HL-60/S4 (cell line): ENCODE results near the gene SUSD6.
"Not testable (repeated sequence)": the region's sequence is repeated elsewhere in the genome, so short reads cannot be mapped to it uniquely, and the experiment has no call there.

ENCODE experiments used
- in situ Hi-C: fragments of 300-500 bp; cut with MboI; formaldehyde crosslinking; loops from 2 replicates; pipeline ENCODE4 v1.14.3; 2022; ENCODE audit warnings: low sequenced_read_pairs

Gene SUSD6

GRCh38 chr14:69693145-69693544 lies 81.7 kb downstream of the SUSD6 start:
- in situ Hi-C loops = no loop called here

- in situ Hi-C loops = no loop called here
Measured at GRCh38 chr14:69693801-69694729, 82.7 kb downstream of the SUSD6 start.

DNA sequence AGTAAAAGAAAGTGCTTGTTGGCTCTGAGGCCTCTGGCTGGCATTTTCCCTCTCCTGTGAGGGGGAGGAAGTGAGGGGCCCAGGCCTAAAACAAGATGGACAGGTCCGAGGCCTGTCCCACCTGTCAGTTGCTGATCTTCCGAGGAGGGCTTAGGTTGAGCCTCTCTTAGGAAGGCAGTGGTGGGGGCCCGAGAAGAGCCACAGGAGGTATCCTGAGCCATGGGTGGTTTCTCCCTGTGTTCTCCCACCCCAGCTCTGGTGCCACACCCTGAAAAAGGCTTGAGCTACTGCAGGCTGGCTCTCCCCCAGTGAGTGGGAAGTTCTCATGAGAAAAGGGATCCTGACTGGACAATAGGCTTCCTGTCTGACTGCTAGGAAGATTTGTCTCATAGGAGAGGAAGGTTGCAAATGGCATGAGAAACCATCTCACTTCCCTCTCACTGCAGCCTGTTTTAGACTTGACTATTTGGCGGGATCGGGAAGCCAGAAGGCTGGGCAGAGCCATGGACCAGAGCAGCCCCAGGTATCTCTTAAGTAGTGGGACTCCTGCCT lies 83.4 kb downstream of the SUSD6 start:
- in situ Hi-C loops = no loop called here

DNA sequence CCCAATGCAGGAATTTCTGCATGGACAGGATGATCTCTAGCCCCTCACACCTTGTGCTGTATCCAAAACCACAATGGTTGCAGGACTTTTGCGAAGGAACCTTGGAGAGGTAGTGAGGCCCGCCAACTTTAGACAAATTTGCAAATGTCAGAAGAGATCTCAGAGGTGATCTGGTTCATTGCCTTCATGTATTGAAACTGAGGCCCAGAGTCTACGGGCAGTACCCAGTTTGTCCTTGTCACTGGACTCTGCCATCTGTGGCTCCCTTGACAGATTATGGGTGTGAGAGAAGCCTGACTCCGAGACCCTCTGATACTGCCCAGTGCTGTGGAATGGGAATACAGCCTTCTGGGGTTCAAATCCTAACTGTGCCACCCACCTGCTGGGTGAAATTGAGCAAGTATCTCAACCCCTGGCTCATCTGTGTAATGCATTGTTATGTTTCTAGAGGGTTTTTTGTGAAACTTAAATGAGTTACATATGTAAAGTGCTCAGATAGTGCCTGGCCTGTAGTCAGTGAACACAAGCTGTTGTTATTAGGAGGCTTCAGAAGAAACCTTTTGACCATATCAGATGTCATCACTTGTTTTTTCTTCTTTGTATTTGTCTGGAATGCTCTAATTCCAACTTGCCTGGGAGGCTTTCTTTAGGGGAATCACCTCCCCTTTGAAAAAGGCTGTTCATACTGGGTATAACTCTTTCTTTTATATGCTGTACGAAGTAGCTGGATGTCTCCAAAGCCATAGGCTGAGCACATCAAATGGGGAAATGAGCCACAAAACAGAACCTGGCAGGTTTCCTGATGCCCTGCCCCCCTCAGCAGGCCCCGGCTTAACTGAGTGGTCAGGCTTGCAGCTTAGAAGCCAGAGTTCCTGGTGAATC lies 84.2 kb downstream of the SUSD6 start:
- in situ Hi-C loops = no loop called here

- in situ Hi-C loops = no loop called here
Measured at GRCh38 chr14:69696204-69696527, 84.8 kb downstream of the SUSD6 start.

DNA sequence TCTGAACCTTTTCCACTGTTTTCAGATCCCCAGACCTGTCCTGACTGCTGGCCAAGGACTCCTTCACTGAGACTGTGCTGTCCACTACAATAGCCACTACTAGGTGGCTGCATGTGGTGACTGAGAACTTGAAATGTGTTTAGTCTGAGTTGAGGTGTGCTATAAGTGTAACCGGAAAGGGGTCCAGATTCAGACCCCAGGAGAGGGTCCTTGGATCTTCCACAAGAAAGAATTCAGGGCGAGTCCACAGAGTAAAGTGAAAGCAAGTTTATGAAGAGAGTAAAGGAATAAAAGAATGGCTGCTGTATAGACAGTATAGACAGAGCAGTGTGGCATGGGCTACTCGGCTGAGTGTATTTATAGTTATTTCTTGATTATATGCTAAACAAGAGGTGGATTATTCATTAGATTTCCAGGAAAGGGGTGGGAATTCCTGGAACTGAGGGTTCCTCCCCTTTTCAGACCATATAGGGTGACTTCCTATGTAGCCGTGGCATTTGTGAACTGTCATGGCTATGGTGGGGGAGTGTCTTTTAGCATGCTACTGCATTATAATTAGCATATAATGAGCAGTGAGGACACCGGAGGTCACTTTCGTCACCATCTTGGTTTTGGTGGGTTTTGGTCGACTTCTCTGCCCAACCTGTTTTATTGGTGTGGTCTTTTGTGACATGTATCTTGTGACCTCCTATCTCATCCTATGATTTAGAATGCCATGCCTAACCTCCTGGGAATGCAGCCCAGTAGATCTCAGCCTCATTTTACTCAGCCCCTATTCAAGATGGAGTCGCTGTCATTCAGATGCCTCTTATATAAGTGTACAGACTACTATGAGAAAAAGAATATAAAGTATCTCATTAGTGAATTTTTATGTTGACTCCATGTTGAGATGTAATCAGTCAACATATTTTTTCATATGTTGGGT lies 85.5 kb downstream of the SUSD6 start:
- in situ Hi-C loops = no loop called here

- in situ Hi-C loops = no loop called here
Measured at GRCh38 chr14:69698572-69698971, 87.2 kb downstream of the SUSD6 start.

DNA sequence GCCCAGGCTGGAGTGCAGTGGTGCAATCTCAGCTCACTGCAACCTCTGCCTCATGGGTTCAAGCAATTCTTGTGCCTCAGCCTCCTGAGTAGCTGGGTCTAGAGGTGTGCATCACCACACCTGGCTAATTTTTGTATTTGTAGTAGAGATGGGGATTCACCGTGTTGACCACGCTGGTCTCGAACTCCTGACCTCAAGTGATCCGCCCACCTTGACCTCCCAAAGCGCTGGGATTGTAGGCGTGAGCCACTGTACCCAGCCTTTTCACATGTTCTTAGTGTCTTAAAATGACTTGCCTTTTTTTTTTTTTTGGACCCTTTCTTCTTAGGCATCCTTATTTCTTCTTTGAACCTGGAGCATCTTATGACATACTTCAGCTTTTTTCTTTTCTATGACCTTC lies 87.8 kb downstream of the SUSD6 start:
- in situ Hi-C loops = not testable (repeated sequence)

DNA sequence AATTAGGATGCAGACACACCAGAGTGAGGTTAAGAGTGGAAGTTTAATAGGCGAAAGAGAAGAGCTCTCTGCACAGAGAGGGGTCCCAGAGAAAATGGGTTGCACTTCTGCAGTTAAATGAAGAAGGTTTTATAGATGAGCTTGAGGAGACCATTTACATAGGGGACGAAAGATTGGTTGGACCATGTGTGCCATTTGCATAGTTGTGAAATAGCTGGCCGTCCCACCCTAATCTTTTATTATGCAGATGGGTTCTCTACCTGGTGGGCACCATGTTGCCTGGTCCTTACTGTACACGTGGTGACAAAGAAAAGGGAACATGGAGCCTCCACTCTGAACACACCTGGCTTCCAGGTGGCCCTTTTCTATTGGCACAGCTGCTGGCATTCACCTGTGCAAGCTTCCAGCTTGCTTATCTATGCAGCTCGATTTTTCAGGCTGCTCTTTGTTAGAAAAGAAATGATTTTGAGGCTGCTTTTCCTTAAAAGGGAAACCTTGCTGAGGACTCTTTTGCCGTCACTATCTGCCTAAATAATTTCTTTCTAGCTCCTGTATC lies 88.4 kb downstream of the SUSD6 start:
- in situ Hi-C loops = no loop called here

- in situ Hi-C loops = no loop called here
Measured at GRCh38 chr14:69700575-69700974, 89.2 kb downstream of the SUSD6 start.

DNA sequence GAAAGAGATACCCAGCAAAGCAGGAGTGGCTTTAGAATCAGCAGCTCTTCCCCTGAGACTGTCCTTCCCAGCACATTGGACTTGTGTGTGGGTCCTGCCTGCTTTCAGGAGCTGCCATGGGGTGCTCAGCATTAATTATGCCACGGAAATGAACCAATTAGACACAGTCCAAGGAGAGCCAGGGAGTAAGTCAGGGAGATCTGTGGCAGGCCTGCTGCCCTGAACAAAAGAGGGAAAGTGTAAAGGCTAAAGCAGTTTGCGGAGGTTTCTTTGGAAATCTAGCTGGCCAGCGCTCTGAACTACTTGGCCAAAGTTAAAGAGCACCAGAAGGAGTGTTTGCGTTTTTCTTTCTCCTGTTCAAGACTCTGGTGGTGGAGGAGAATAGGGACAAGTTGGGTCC lies 89.9 kb downstream of the SUSD6 start:
- in situ Hi-C loops = no loop called here

GRCh38 chr14:69701857-69702256 lies 90.5 kb downstream of the SUSD6 start:
- in situ Hi-C loops = no loop called here

DNA sequence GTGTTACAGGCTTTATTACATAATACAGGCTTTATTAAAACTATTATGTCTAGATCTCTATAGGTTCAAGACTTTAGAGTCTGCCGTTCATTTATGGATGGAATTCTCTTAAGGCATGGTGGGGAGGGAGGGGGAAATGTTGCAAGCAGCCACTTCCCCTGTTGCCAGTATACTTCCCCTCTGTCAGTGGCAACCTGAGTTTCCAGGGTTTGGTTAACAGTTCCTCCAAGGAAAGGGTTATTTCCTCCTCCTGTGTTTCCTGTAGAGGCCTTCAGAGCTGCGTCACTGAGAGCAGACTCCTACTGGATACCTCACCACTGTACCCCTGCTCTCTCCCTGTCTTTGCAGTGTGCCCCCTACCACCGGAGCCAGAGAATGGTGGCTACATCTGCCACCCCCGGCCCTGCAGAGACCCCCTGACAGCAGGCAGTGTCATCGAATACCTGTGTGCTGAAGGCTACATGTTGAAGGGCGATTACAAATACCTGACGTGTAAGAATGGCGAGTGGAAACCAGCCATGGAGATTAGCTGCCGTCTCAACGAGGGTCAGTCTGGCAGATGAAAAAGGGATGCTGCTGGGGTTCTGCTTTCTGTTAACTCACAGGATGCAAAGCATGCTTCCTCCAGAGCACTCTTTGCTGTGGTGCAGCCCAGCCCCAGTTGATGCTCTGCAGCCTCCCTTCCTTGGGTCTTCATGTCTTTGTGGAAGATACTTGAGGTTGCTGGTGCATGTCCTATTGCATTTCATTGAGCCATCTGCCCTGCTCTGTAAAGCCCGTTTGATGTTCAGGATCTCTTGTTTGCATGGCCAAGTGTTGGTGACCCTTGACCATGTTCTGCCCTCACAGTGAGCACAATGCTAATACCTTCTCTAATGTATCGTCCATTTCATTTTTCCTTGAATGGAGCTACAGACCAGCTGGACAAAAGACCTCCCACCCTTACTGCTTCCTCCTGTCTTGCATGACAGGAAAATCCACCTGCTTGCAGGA lies 91.9 kb downstream of the SUSD6 start:
- in situ Hi-C loops = no loop called here

DNA sequence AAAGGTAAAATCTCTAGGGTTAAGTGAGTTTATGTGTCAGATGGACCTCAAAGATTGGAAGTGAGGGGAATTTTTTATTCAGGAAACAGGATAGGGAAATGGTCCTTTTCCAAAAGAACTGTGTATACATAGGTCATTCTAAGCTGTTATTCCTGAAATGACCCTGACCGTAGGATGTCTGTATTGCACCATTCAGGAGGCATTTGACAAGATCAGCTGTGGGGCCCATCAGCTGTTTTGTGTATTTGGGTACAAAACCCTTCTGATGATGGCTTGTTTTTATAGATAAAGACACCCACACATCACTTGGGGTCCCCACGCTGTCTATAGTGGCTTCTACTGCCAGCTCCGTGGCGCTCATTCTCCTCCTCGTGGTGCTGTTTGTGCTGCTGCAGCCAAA lies 92.9 kb downstream of the SUSD6 start:
- in situ Hi-C loops = no loop called here

GRCh38 chr14:69705706-69706105 lies 94.3 kb downstream of the SUSD6 start:
- in situ Hi-C loops = no loop called here

DNA sequence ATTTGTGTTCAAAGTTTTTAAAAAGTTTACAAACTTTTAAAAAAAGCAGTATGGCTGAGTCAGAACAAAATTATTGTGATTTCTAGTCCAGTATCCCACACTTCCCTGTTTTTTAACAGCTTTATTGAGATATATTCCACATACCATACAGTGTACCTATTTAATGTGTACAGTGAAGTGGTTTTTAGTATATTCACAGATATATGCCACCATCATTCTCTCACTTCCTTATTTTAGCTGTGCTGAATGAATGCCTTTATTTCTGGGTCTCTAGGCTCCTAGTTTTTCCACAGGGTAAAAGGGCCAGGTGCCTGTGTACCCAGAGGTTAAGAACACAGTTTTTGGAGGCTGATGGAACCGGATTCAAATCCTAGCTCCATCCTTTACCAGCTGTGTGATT lies 96.7 kb downstream of the SUSD6 start:
- in situ Hi-C loops = no loop called here

- in situ Hi-C loops = no loop called here
Measured at GRCh38 chr14:69708586-69709560, 97.5 kb downstream of the SUSD6 start.

- in situ Hi-C loops = no loop called here
Measured at GRCh38 chr14:69710378-69710777, 99.0 kb downstream of the SUSD6 start.
